Neural cell (in vitro differentiated cells): ENCODE measurements around the gene PLD3. TPM values are rescaled to one million over a fixed set of nuclear protein-coding genes. Genes with fewer than 3 reads are reported as not detected.

Experiments used
- H2AFZ ChIP-seq: fragments of 200-600, 300-800 bp; sonication (generic), shearing (Covaris generic); 2 replicates; pipeline ENCODE4 v1.6.0; 2014; ENCODE audit warnings: low read depth, mild to moderate bottlenecking, antibody characterized with exemption, low read length, moderate library complexity
- H3F3A ChIP-seq: fragments of 200-600 bp; shearing (Covaris generic); 2 replicates; pipeline ENCODE4 v1.6.1; 2016; ENCODE audit warnings: mild to moderate bottlenecking, moderate library complexity, mixed read lengths, antibody characterized with exemption, low read length; ENCODE audit not compliant: insufficient read depth, poor library complexity, severe bottlenecking
- H3K27ac ChIP-seq: fragments of 200-600, 300-800 bp; sonication (generic), shearing (Covaris generic); 2 replicates; pipeline ENCODE4 v1.5.1; 2014; ENCODE audit warnings: mild to moderate bottlenecking, low read length, moderate library complexity
- H3K27me3 ChIP-seq: fragments of 300-800, 200-600 bp; sonication (generic), shearing (Covaris generic); 2 replicates; pipeline ENCODE4 v1.6.0; 2014; ENCODE audit warnings: mild to moderate bottlenecking, low read depth, low read length, moderate library complexity; ENCODE audit not compliant: insufficient read depth
- H3K36me3 ChIP-seq: fragments of 300-800, 200-600 bp; sonication (generic), shearing (Covaris generic); 2 replicates; pipeline ENCODE4 v1.5.1; 2014; ENCODE audit warnings: mild to moderate bottlenecking, antibody characterized with exemption, low read length, moderate library complexity; ENCODE audit not compliant: insufficient read depth
- H3K4me2 ChIP-seq: fragments of 300-800, 200-600 bp; sonication (generic), shearing (Covaris generic); 2 replicates; pipeline ENCODE4 v1.6.0; 2014; ENCODE audit warnings: mild to moderate bottlenecking, low read length
- H3K4me3 ChIP-seq: fragments of 300-800, 200-600 bp; sonication (generic), shearing (Covaris generic); 2 replicates; pipeline ENCODE4 v1.5.1; 2014; ENCODE audit warnings: mild to moderate bottlenecking, low read length, moderate library complexity
- H3K79me2 ChIP-seq: fragments of 200-600 bp; shearing (Covaris generic); replicated peaks from 2 replicates; pipeline ENCODE4 v1.6.0; 2014; ENCODE audit warnings: mild to moderate bottlenecking, low read length, moderate library complexity; ENCODE audit not compliant: insufficient read depth
- H3K9ac ChIP-seq: fragments of 300-800, 200-600 bp; sonication (generic), shearing (Covaris generic); 2 replicates; pipeline ENCODE4 v1.6.1; 2016; ENCODE audit warnings: mild to moderate bottlenecking, low read length, mixed read lengths
- H3K9me2 ChIP-seq: fragments of 200-600 bp; shearing (Covaris generic); 2 replicates; pipeline ENCODE4 v1.6.1; 2016; ENCODE audit warnings: mild to moderate bottlenecking, low read length, mixed read lengths; ENCODE audit not compliant: insufficient read depth
- H3K9me3 ChIP-seq: fragments of 200-600, 300-800 bp; sonication (generic), shearing (Covaris generic); 2 replicates; pipeline ENCODE4 v1.6.1; 2016; ENCODE audit warnings: mild to moderate bottlenecking, mixed run types, low read length, moderate library complexity, mixed read lengths
- H4K20me1 ChIP-seq: fragments of 200-600 bp; shearing (Covaris generic); 2 replicates; pipeline ENCODE4 v1.6.1; 2016; ENCODE audit warnings: mild to moderate bottlenecking, mixed run types; ENCODE audit not compliant: insufficient read depth
- CTCF ChIP-seq: fragments of 450-650 bp; IDR thresholded peaks from 2 replicates; pipeline ENCODE4 v1.5.1; 2014; ENCODE audit warnings: antibody characterized with exemption, mild to moderate bottlenecking, moderate library complexity; ENCODE audit not compliant: poor library complexity, severe bottlenecking
- EP300 ChIP-seq: fragments of 450-650 bp; conservative IDR thresholded peaks from 2 replicates; pipeline ENCODE4 v1.6.1; 2014; ENCODE audit warnings: antibody characterized with exemption, mild to moderate bottlenecking, moderate library complexity; ENCODE audit not compliant: poor library complexity, severe bottlenecking
- EZH2 ChIP-seq: fragments of 200-600, 300-800 bp; shearing (Covaris generic), sonication (generic); IDR thresholded peaks from 2 replicates; pipeline ENCODE4 v1.6.1; 2014; ENCODE audit warnings: antibody characterized with exemption, low read length, borderline replicate concordance, mild to moderate bottlenecking; ENCODE audit not compliant: insufficient read depth, poor library complexity, severe bottlenecking
- MXI1 ChIP-seq: fragments of 450-650 bp; conservative IDR thresholded peaks from 2 replicates; pipeline ENCODE4 v1.6.1; 2014; ENCODE audit warnings: antibody characterized with exemption, mild to moderate bottlenecking; ENCODE audit not compliant: poor library complexity, severe bottlenecking
- POLR2AphosphoS5 ChIP-seq: IDR thresholded peaks from 2 replicates; pipeline ENCODE4 v1.6.1; 2012
- RAD21 ChIP-seq: fragments of 450-650 bp; conservative IDR thresholded peaks from 2 replicates; pipeline ENCODE4 v1.6.1; 2014; ENCODE audit warnings: antibody characterized with exemption, mild to moderate bottlenecking, moderate library complexity
- REST ChIP-seq: IDR thresholded peaks from 2 replicates; pipeline ENCODE4 v1.6.1; 2012; ENCODE audit warnings: borderline replicate concordance
- SMC3 ChIP-seq: fragments of 450-650 bp; conservative IDR thresholded peaks from 2 replicates; pipeline ENCODE4 v1.6.1; 2014; ENCODE audit warnings: antibody characterized with exemption, mild to moderate bottlenecking, moderate library complexity; ENCODE audit not compliant: poor library complexity
- TAF1 ChIP-seq: IDR thresholded peaks from 2 replicates; pipeline ENCODE4 v1.6.1; 2012; ENCODE audit warnings: low read depth
- polyA plus RNA-seq: library from polyadenylated mRNA; depleted of rRNA; stranded (reverse); fragments of >200 nt; gene quantifications from 2 replicates; pipeline ENCODE4 v1.2.3, GENCODE V29; 2014

Gene PLD3
- polyA plus RNA-seq, 1 donor from 2014 or later = 426 TPM

- Histone ChIP-seq H3K27me3 (no peaks in the 10 kb centered on the region), H2AFZ (no peak within 1 kb of the TSS), H3K79me2 (no peaks in the 10 kb centered on the region), H3K9ac (no peak within 1 kb of the TSS), H3K9me3 (no peaks in the 10 kb centered on the region), H4K20me1 (no peaks in the 10 kb centered on the region), H3K36me3 (no peaks in the 10 kb centered on the region), H3K9me2 (no peaks in the 10 kb centered on the region), H3F3A (no peaks in the 10 kb centered on the region), H3K4me3 (no peak within 1 kb of the TSS), H3K27ac (no peak within 1 kb of the TSS), H3K4me2 (no peak within 1 kb of the TSS)
- TF ChIP-seq EP300 = no peak
- TF ChIP-seq TAF1 = no peak
- no peak for TF ChIP-seq EZH2
- no peak for TF ChIP-seq RAD21
- TF ChIP-seq MXI1 = no peak
- no peak for TF ChIP-seq POLR2AphosphoS5
- no peak for TF ChIP-seq SMC3
- no peak for TF ChIP-seq REST
- no peak for TF ChIP-seq CTCF
These were observed 64.9 kb downstream of the PLD3 start, which contains the start of gene PRX for GRCh38 chr19:40413291-40413845. PRX (minus strand) TSS chr19:40413378; CDS start chr19:40407932, 5,446 bp downstream.

- Histone ChIP-seq H3K27ac (no peak overlapping the region), H2AFZ (no peak overlapping the region)
These were observed 66.3 kb downstream of the PLD3 start for GRCh38 chr19:40414542-40415535.

More at GRCh38 chr19:40414542-40415535, 66.3 kb downstream of the PLD3 start:
- Histone ChIP-seq H3K9ac (no peak overlapping the region), H3K27me3 (no peaks in the 10 kb centered on the region), H3K4me2 (no peak overlapping the region), H3F3A (no peaks in the 10 kb centered on the region), H4K20me1 (no peaks in the 10 kb centered on the region), H3K4me3 (no peak overlapping the region), H3K9me3 (no peaks in the 10 kb centered on the region), H3K36me3 (no peaks in the 10 kb centered on the region), H3K9me2 (no peaks in the 10 kb centered on the region), H3K79me2 (no peaks in the 10 kb centered on the region)
- TF ChIP-seq TAF1 (no peak), POLR2AphosphoS5 (no peak), SMC3 (no peak), MXI1 (no peak), RAD21 (no peak), REST (no peak), EP300 (no peak), EZH2 (no peak), CTCF (no peak)
